CD4-positive, CD25-positive, alpha-beta regulatory T cell (primary cell): ENCODE measurements around the gene LGALS3. TPM values are rescaled to one million over a fixed set of nuclear protein-coding genes. Genes with fewer than 3 reads are reported as not detected.

ENCODE experiments used
- ATAC-seq, 2 donors: fragments of 150-1000 bp; cut with Tn5 transposase; one replicate each; pipeline ENCODE4 v1.10.0; 2021; ENCODE audit warnings: low read depth in 2 of 2, moderate number of reproducible peaks in 2 of 2, moderate library complexity in 1 of 2
- DNase-seq, 3 donors: peaks; one replicate each; pipeline versions ENCODE4 v3.0.0 to v3.0.0-alpha.2; 2012 to 2022; ENCODE audit warnings: mixed read lengths in 1 of 3
- H3K27ac ChIP-seq: one replicate; pipeline ENCODE4 v1.7.0; 2013; ENCODE audit warnings: mild to moderate bottlenecking, low read length; ENCODE audit not compliant: insufficient read depth, poor library complexity, severe bottlenecking
- H3K27me3 ChIP-seq: one replicate; pipeline ENCODE4 v1.7.0; 2013; ENCODE audit warnings: low read length; ENCODE audit not compliant: control insufficient read depth, insufficient read depth
- H3K36me3 ChIP-seq: one replicate; pipeline ENCODE4 v1.7.0; 2013; ENCODE audit warnings: mild to moderate bottlenecking, low read length, moderate library complexity; ENCODE audit not compliant: control insufficient read depth, insufficient read depth
- H3K4me1 ChIP-seq: 2 replicates; pipeline ENCODE4 v1.7.0; 2013; ENCODE audit warnings: mild to moderate bottlenecking, low read length; ENCODE audit not compliant: insufficient read depth, control insufficient read depth, poor library complexity, severe bottlenecking
- H3K4me3 ChIP-seq: one replicate; pipeline ENCODE4 v1.7.0; 2013; ENCODE audit warnings: low read depth, mild to moderate bottlenecking, low read length, moderate library complexity
- H3K9me3 ChIP-seq, 2 experiments: 1 replicate in 1 of 2; 2 replicates in 1 of 2; pipeline ENCODE4 v1.7.0; 2013; ENCODE audit warnings: low read length in 2 of 2, mild to moderate bottlenecking in 1 of 2, moderate library complexity in 1 of 2; ENCODE audit not compliant: control insufficient read depth in 2 of 2
- H3K27ac Mint-ChIP-seq, 3 donors: one replicate each; pipeline ENCODE4 v1.8.0; 2020 to 2022; ENCODE audit warnings: mild to moderate bottlenecking in 3 of 3, mixed read lengths in 3 of 3, moderate library complexity in 2 of 3
- H3K27me3 Mint-ChIP-seq: one replicate; pipeline ENCODE4 v1.8.0; 2022; ENCODE audit warnings: mild to moderate bottlenecking, mixed read lengths
- H3K36me3 Mint-ChIP-seq: one replicate; pipeline ENCODE4 v1.8.0; 2020; ENCODE audit warnings: mixed read lengths
- H3K4me1 Mint-ChIP-seq, 4 donors: one replicate each; pipeline ENCODE4 v1.8.0; 2020 to 2022; ENCODE audit warnings: mixed read lengths in 4 of 4, mild to moderate bottlenecking in 1 of 4
- H3K4me3 Mint-ChIP-seq, 4 donors: one replicate each; pipeline ENCODE4 v1.8.0; 2020 to 2022; ENCODE audit warnings: mild to moderate bottlenecking in 4 of 4, mixed read lengths in 4 of 4, moderate library complexity in 3 of 4
- H3K9me3 Mint-ChIP-seq, 7 donors: one replicate each; pipeline ENCODE4 v1.8.0; 2020 to 2022; ENCODE audit warnings: mixed read lengths in 7 of 7, mild to moderate bottlenecking in 3 of 7, moderate library complexity in 2 of 7
- polyA plus RNA-seq, 4 donors: library from polyadenylated mRNA; unstranded; fragments of 300-500 nt; fragmentation: Illumina TruSeq; gene quantifications; one replicate each; pipeline ENCODE4 v1.2.3, GENCODE V29; 2021
- total RNA-seq: library from RNA; stranded (reverse); gene quantifications from one replicate; pipeline ENCODE4 v1.2.3, GENCODE V29; 2022

The LGALS3 gene
- total and polyA plus RNA-seq, 5 donors from 2014 or later = 58.6 to 313 (median 182) TPM

DNA sequence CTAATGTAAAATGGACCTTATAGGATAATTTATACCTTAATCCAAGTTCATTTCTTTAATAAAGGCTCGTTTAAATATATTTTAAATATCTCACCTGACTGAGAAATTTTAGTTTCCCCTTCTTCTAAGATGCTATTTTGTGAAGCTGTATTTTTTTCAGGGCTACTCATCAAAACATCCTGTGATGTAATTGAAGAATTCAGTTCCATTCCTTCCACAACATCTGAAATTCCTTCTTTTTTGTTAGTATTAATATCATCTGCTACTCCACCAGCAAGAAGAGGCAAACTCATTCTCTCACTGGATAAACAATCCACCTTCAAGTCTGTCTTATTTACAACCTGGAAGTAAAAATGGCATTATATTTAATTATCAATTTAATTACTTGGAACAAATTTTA, 22.5 kb downstream of the LGALS3 start:
- H3K27ac Mint-ChIP-seq = no peak overlapping the region
- H3K4me3 ChIP-seq = no peak overlapping the region
- H3K4me3 Mint-ChIP-seq = no peak overlapping the region
- no peaks in the 10 kb centered on the region for H3K9me3 ChIP-seq
- H3K9me3 Mint-ChIP-seq = no peaks in the 10 kb centered on the region
- no peak overlapping the region for H3K27ac ChIP-seq
- no peaks in the 10 kb centered on the region for H3K27me3 ChIP-seq
- no peaks in the 10 kb centered on the region for H3K27me3 Mint-ChIP-seq
- H3K36me3 Mint-ChIP-seq = peaks cover 4% of the 10 kb centered on the region
- no peaks in the 10 kb centered on the region for H3K4me1 ChIP-seq
- no peak for DNase-seq
- ATAC-seq = no peak
- H3K36me3 ChIP-seq = no peaks in the 10 kb centered on the region
- peaks cover under 1 to 11% (median 3%) of the 10 kb centered on the region in 4 donors for H3K4me1 Mint-ChIP-seq

DNA sequence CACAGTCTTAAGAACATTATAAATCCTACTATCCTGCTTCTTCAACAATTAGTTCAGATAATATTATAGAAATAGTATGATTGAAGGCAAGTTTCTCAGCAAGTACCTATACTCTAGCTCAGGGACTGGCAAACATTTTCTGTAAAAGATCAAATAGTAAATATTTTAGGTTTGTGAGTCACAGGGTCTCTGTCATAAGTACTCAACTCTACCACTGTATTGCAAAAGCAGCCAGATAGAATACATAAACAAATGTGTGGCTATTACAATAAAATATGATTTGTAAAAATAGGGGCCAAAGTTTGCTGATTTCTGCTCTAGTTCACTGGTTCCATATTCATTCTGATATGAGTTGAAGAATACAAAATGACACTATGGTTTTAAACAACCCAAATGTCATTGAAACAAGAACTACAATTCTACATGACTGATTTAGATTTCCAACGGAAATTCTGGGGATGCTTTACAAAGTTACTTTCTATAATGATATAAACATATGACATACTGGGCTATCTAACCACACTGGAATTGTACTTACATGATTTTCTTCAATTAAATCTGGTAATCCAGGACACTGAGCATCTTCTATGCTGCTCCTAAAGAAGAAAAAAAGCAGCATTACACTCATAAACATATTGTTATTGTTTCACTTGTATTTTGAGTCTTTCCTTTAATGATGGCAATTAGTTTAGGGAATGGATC, 23.2 kb downstream of the LGALS3 start:
- Histone ChIP-seq H3K4me3 (no peak overlapping the region), H3K36me3 (no peaks in the 10 kb centered on the region), H3K9me3 (no peaks in the 10 kb centered on the region), H3K4me1 (peaks cover 5% of the 10 kb centered on the region), H3K27me3 (no peaks in the 10 kb centered on the region), H3K27ac (no peak overlapping the region)
- Mint-ChIP-seq H3K4me1 (peaks cover 2 to 16% (median 7%) of the 10 kb centered on the region in 4 donors), H3K9me3 (no peaks in the 10 kb centered on the region), H3K36me3 (peaks cover under 1% of the 10 kb centered on the region), H3K27ac (no peak overlapping the region), H3K4me3 (no peak overlapping the region), H3K27me3 (no peaks in the 10 kb centered on the region)
- DNase-seq (no peak), ATAC-seq (no peak)

DNA sequence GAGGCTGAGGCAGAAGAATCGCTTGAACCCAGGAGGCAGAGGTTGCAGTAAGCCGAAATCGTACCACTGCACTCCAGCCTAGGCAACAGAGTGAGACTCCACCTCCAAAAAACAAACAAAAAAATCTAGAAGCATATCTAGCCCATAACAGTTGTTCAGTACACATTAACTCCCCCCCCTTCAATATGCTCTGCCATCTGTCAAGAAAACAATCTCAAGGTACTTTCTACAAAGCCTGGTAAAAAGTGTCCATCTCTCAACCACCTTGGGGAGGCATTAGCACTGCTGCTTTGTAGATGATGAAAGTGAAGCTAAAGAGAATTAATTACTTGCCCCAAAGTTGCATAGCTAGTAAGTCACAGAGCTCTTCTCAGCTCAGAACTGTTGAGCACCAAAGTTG, 24.9 kb downstream of the LGALS3 start:
- ATAC-seq = no peak
- Mint-ChIP-seq H3K27ac (no peak overlapping the region), H3K27me3 (no peaks in the 10 kb centered on the region), H3K9me3 (no peaks in the 10 kb centered on the region), H3K36me3 (no peaks in the 10 kb centered on the region), H3K4me1 (peaks cover 2 to 23% (median 12%) of the 10 kb centered on the region in 4 donors), H3K4me3 (no peak overlapping the region)
- no peak overlapping the region for H3K4me3 ChIP-seq
- H3K36me3 ChIP-seq = no peaks in the 10 kb centered on the region
- peaks cover 7% of the 10 kb centered on the region for H3K4me1 ChIP-seq
- H3K27ac ChIP-seq = no peak overlapping the region
- H3K27me3 ChIP-seq = no peaks in the 10 kb centered on the region
- H3K9me3 ChIP-seq = no peaks in the 10 kb centered on the region
- no peak for DNase-seq

GRCh38 chr14:55157080-55157479, 28.0 kb downstream of the LGALS3 start:
- DNase-seq = no peak
- ATAC-seq = no peak
- Histone ChIP-seq H3K36me3 (no peaks in the 10 kb centered on the region), H3K27ac (no peak overlapping the region), H3K9me3 (no peaks in the 10 kb centered on the region), H3K4me1 (peaks cover 7% of the 10 kb centered on the region), H3K4me3 (no peak overlapping the region), H3K27me3 (no peaks in the 10 kb centered on the region)
- Mint-ChIP-seq H3K27me3 (no peaks in the 10 kb centered on the region), H3K9me3 (no peaks in the 10 kb centered on the region), H3K36me3 (no peaks in the 10 kb centered on the region), H3K4me1 (peaks cover 6 to 29% (median 16%) of the 10 kb centered on the region in 4 donors), H3K4me3 (no peak overlapping the region), H3K27ac (peak overlapping the region in 2 of 3 donors; percentile 34 to 65)

DNA sequence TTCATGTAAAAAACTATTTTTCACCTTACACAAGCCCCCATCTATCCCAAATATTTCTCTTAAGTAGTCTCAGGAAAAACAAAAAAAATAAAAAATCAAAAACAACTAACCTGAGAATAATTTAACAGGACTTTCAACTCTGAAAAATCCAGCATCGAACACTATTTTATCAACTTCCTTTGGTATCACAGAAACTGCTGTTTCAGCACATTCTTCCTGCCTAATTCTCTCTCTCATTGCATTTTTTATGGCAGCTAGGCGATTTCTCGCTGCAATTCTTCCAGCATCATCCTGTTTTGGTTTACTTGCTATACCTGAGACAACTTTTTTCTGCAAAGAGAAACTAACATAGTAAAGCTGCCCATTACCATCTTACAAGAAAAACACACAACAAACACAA, 29.4 kb downstream of the LGALS3 start:
- Mint-ChIP-seq H3K4me3 (peak overlapping the region in 1 of 4 donors; percentile 59), H3K9me3 (no peaks in the 10 kb centered on the region), H3K27me3 (no peaks in the 10 kb centered on the region), H3K27ac (peak overlapping the region; percentile 5 to 66 (median 43)), H3K36me3 (no peaks in the 10 kb centered on the region), H3K4me1 (peaks cover 6 to 29% (median 16%) of the 10 kb centered on the region in 4 donors)
- DNase-seq = no peak
- Histone ChIP-seq H3K4me3 (peak overlapping the region; percentile 32), H3K36me3 (no peaks in the 10 kb centered on the region), H3K9me3 (no peaks in the 10 kb centered on the region), H3K4me1 (peaks cover 7% of the 10 kb centered on the region), H3K27ac (no peak overlapping the region), H3K27me3 (no peaks in the 10 kb centered on the region)
- no peak for ATAC-seq

DNA sequence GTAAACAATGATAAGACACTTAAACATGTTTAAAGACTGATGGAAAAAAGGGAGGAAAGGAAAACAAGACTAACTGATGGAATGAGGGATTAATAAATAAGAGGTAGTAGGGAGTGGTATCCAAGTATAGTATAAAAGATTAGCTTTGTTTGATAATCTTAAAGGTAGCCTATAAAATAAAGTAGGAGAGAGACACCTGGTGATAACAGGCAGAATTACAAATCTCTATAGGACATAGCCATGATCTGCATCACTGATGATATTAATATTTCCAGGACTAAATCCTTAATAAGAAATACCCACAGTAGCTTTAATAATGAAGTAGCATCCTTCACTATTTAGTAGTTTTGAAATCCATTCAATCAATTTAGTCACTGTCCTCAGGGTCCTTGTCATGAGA, 31.9 kb downstream of the LGALS3 start:
- Histone ChIP-seq H3K27me3 (no peaks in the 10 kb centered on the region), H3K27ac (no peak overlapping the region), H3K36me3 (no peaks in the 10 kb centered on the region), H3K4me1 (peaks cover 7% of the 10 kb centered on the region), H3K4me3 (no peak overlapping the region), H3K9me3 (no peaks in the 10 kb centered on the region)
- DNase-seq (peak in 2 of 3 donors; percentile 52), ATAC-seq (peak; percentile 78 to 79)
- Mint-ChIP-seq H3K36me3 (no peaks in the 10 kb centered on the region), H3K27ac (no peak overlapping the region), H3K27me3 (no peaks in the 10 kb centered on the region), H3K4me1 (peaks cover 11 to 35% (median 17%) of the 10 kb centered on the region in 4 donors), H3K4me3 (no peak overlapping the region), H3K9me3 (no peaks in the 10 kb centered on the region)

- no peak for DNase-seq
- H3K27me3 ChIP-seq = no peaks in the 10 kb centered on the region
- no peak overlapping the region for H3K27ac ChIP-seq
- H3K4me1 Mint-ChIP-seq = peaks cover 0 to 4% (median 0%) of the 10 kb centered on the region in 4 donors
- no peak for ATAC-seq
- peak overlapping the region in 1 of 3 donors; percentile 24 for H3K27ac Mint-ChIP-seq
- no peaks in the 10 kb centered on the region for H3K27me3 Mint-ChIP-seq
- H3K4me3 ChIP-seq = no peak overlapping the region
- no peaks in the 10 kb centered on the region for H3K36me3 Mint-ChIP-seq
- H3K9me3 ChIP-seq = no peaks in the 10 kb centered on the region
- no peaks in the 10 kb centered on the region for H3K4me1 ChIP-seq
- no peak overlapping the region for H3K4me3 Mint-ChIP-seq
- no peaks in the 10 kb centered on the region for H3K9me3 Mint-ChIP-seq
- H3K36me3 ChIP-seq = no peaks in the 10 kb centered on the region
These were observed 41.5 kb downstream of the LGALS3 start for GRCh38 chr14:55170526-55170925.

DNA sequence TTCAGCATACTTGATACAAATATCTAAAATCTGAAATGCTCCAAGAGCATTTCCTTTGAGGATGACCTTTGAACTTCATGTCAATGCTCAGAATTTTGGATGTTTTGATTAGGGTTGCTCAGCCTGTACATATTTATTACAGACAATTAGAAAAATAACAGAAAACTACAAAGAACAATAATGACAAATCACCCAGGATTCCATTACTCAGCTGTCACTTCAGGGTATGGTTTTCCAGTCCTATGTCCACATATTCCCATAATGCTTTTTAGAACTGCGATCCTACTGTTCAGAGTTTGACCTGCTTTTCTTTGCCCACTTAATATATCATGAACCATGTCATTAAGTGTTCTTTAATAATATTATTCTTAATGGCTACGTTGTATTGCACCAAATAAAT, 51.0 kb downstream of the LGALS3 start:
- H3K27ac Mint-ChIP-seq = peak overlapping the region; percentile 43 to 89 (median 72)
- H3K27me3 Mint-ChIP-seq = no peaks in the 10 kb centered on the region
- no peak for DNase-seq

More for the DNA sequence above, 51.0 kb downstream of the LGALS3 start:
- H3K4me1 Mint-ChIP-seq = peaks cover 3 to 39% (median 29%) of the 10 kb centered on the region in 4 donors
- H3K9me3 Mint-ChIP-seq = no peaks in the 10 kb centered on the region
- no peaks in the 10 kb centered on the region for H3K36me3 Mint-ChIP-seq
- peak overlapping the region in 2 of 4 donors; percentile 11 to 57 for H3K4me3 Mint-ChIP-seq
- peak overlapping the region; percentile 66 for H3K4me3 ChIP-seq
- H3K9me3 ChIP-seq = no peaks in the 10 kb centered on the region
- no peak for ATAC-seq
- H3K4me1 ChIP-seq = peaks cover 29% of the 10 kb centered on the region
- H3K36me3 ChIP-seq = no peaks in the 10 kb centered on the region
- no peaks in the 10 kb centered on the region for H3K27me3 ChIP-seq
- H3K27ac ChIP-seq = peak overlapping the region; percentile 48
